ENCODE results near the gene SLC9A7.

GRCh38 chrX:46602468-46603102, 156.3 kb downstream of the SLC9A7 start:
- TF ChIP-seq CTCF (IDR thresholded peaks at IDR 0.05) (no peak), POLR2A (IDR thresholded peaks at IDR 0.05) (no peak)
